ENCODE results near the gene FMN2.

The FMN2 gene

DNA sequence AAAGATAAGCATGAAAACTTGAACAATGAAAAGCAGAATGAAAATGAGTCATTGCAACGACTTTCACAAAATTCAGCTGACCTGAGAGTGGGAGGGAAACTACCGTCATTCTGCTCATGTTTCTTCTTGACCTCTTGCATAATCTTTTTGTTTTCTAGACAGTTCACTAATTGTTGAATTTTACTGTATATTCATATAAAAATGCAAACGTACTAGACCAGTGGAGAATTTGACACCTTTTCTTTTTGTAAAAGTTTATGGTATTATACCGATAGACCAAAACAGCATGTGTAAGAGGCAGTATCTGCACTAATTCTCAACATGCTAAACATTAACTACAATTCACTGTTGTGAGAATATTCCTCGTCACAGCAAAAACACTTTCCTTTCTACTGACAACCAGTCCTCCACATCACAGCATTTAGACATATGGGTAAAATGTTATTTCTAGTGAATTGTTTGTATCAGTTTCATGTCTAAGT is 382.5 kb downstream of the FMN2 start:
- no peak for DNase-seq (ENCODE audit: low read depth in 1 of 2, low spot score in 1 of 2)

DNA sequence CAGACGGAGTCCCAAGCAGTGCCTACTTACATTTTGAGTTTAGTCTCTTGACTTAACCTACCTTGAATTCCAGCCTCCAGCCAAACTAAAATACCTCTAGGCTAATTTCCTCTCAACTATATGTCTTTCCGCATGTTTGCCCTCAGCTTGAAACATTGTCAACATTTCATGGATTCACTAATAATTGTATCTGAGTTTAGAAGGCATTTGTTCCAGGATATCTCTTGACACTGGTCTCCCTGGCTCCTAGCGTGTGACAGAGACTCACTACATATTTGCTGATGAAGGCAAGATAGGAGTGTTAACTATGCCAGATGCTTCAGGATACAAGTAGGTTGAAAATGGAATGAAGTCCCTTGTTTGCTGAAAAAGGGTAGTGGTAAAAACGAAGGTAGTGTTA is 384.1 kb downstream of the FMN2 start:
- DNase-seq (ENCODE audit: low read depth in 1 of 2, low spot score in 1 of 2), result no peak

DNA sequence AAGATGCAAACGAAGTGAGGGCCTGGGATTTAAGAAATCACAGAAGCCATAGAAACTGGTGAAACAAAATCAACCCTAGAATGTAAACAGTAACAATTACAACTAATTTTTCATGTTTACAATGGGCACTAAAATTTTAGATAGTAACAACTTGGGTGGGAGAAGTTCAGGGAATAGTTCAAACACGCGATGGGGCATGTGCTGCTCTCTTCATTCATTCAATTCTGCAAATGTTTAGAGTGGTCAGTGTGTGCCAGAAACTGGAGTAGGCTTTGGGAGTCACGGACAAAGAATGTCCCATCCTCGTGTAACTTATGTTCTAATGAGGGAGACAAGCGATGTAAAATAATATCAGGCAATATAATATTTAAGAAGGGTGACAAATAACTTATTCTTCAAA is 386.9 kb downstream of the FMN2 start:
- no peak for DNase-seq (ENCODE audit: low read depth in 1 of 2, low spot score in 1 of 2)

DNA sequence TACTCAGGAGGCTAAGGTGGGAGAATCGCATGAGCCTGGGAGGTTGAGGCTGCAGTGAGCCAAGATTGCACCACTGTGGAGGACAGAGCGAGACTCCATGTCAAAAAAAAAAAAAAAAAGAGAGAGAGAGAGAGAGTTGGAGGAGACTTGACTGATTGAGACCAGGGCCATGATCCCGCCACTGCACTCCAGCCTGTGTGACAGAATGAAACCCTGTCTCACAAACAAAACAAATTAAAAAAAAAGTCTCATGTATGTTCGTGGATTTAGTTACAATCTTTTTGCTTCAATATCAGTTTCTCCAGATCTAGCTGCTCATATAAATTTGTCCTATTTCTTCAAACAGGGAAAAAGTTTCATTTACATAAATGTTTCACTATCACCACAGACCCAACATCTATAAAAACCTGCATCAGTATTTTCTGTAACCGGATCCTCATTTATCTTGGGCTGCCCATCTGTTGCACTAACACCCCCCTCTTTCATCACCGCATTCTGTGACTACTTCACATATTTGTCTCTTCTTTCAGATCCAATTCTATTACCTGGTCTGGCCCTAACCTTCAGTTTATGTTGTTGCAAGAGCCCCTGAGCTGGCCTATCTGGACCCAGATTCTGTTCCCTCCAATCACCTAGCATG is 393.2 kb downstream of the FMN2 start:
- no peak for DNase-seq (ENCODE audit: low read depth in 1 of 2, low spot score in 1 of 2)

- no peak for DNase-seq (ENCODE audit: low read depth in 1 of 2, low spot score in 1 of 2)
Observed at GRCh38 chr1:240486611-240487010, 394.9 kb downstream of the FMN2 start.

- DNase-seq (ENCODE audit: low read depth in 1 of 2, low spot score in 1 of 2), result no peak
Observed at GRCh38 chr1:240487493-240487892, 395.8 kb downstream of the FMN2 start.

DNA sequence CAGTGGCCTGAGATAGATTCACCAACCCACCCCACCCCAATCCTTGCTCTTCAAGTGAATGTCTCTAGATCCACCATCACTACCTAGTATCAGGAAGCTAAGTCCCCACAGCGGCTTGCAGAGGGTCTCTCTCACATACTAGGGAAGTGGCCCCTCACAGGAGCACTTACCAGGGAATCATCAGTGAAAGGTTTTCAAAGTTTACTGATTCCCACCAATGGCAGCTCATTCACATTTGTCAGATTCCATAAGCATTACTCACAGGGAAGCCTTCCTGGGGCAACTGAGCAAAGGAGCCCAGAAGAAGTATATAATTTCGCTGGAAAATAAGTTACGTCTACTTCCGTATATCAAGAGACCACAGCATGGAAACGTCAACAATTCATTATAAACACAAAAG is 399.5 kb downstream of the FMN2 start:
- no peak for DNase-seq (ENCODE audit: low read depth in 1 of 2, low spot score in 1 of 2)

DNA sequence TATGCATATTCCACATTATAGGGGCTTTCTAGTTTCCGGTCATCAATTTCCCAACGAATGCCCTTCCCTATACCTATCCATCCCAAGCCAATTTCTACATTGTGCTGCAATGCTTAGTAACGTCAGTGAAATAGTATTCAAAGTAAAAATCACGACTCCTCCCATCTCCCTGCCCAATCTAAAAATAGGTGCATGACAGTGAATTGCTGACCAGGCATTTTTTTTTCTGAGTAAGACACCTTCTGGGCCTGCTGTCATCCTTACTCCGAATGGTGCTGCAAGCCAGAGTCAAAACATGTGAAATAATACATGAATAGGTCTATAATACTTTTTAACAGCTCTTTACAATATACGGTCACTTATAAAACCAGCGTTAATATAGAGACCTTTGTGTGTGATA is 400.1 kb downstream of the FMN2 start:
- DNase-seq (ENCODE audit: low read depth in 1 of 2, low spot score in 1 of 2), result no peak

GRCh38 chr1:240492832-240493440 is 401.3 kb downstream of the FMN2 start:
- no peak for DNase-seq (ENCODE audit: low read depth in 1 of 2, low spot score in 1 of 2)

DNA sequence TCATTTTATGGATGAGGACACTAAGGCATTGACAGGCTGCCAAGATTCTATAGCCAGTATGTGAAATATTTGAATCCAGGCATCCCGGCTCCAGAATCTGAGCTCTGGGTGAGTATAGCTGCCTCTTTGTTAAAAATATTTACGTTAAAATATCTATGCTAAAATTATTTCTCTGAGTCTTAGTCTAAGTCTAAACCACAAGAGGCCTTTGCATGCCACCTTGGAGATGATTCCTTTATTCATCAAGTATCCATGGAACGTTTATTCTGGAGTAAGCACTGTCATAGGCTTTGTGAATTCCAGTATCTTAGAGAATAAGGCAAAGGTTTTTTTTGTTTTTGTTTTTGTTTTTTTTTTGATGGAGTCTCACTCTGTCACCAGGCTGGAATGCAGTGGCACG is 403.9 kb downstream of the FMN2 start:
- DNase-seq (ENCODE audit: low read depth in 1 of 2, low spot score in 1 of 2), result no peak

DNA sequence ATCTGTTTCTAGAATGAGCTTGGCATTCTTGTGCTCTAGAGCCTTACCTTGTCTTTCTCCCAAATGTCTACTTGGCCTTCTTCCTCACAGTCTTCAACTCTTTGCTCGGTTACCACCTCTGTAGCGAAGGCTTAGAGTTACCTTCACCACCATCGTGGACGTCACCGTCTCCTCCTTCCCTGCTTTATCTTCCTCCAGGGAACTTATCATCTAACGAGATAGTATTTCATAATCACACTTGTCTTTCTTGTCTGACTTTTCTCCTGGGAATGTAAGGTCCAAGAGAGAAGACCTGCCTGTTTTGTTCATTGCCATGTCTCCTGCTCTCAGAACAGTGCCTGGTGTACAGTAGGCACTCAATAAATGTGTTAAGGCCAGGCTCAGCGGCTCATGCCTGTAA is 404.7 kb downstream of the FMN2 start:
- DNase-seq (ENCODE audit: low read depth in 1 of 2, low spot score in 1 of 2), result no peak

DNA sequence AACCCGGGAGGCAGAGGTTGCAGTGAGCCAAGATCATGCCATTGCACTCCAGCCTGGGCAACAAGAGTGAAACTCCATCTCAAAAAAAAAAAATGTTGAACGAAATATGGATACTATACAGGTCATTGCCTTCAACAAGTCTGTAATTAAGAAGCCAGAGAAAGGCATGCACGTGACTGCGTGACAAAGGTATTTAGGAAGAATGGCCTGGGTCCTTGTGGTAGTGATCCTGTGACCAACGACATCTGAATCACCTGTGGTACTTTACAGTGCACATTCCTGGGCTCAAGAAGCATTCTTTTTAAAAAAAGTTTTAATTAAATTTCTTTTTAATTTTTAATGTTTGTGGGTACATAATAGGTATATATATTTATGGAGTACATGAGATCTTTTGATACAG is 405.3 kb downstream of the FMN2 start:
- DNase-seq (ENCODE audit: low read depth in 1 of 2, low spot score in 1 of 2), result no peak

- no peak for DNase-seq (ENCODE audit: low read depth in 1 of 2, low spot score in 1 of 2)
Observed at GRCh38 chr1:240497908-240498307, 406.2 kb downstream of the FMN2 start.

GRCh38 chr1:240498335-240498734 is 406.7 kb downstream of the FMN2 start:
- DNase-seq (ENCODE audit: low read depth in 1 of 2, low spot score in 1 of 2), result no peak

- no peak for DNase-seq (ENCODE audit: low read depth in 1 of 2, low spot score in 1 of 2)
Observed at GRCh38 chr1:240499012-240499411, 407.3 kb downstream of the FMN2 start.

DNA sequence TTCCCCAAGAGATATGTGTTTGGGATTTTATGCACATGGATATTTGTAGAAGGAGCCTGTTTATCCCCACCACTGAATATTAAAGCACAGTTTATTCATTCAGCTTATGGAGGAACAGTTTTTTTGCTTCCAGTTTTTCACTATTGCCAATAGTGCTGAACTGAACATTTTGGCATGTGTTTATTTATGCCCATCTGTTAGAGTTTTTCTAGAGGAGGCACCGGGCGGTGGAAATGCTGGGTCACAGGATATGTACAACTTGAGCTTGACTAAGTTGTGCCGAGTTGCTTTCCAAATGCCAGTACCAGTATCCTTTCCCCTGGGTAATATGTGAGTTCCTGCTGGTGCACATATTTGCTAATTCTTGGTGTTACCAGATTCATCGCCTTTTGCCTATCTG is 409.0 kb downstream of the FMN2 start:
- no peak for DNase-seq (ENCODE audit: low read depth in 1 of 2, low spot score in 1 of 2)

DNA sequence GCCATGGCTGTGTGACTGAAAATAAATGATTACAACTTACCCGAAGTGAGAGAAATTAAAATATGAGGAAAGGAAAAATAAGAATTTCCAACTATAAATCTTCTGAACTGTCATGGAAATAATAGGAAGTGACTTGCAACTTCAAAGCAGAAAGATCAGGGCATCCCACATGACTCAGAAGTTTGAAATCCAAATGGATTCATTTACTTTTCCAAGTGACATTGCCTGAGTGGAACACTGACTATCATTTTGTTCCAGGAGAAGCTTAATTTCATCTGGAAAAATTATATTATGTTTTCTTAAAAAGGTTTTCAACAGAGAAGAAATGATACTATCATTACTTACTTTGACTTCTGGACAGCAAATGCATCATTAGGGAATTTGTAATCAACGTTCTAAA is 409.4 kb downstream of the FMN2 start:
- DNase-seq (ENCODE audit: low read depth in 1 of 2, low spot score in 1 of 2), result no peak

DNA sequence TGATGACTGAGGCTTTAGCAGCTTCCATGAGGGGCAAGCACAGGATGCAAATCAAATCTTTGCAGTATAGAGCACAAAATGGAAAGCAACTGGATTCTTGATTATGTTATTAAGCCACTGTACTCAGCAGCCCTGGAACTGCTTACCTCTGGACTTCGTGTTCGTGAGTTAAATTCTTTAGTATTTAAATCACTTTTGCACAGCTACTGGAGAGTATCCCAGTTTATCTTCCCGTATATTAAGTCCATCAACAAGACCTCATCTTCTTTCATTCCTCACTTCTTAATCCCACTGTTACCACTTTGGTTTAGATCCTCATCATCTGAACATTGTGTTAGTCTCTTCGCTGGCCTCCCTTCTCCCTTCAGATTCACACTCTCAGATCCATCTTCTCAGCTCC is 411.4 kb downstream of the FMN2 start:
- DNase-seq (ENCODE audit: low read depth in 1 of 2, low spot score in 1 of 2), result no peak

- no peak for DNase-seq (ENCODE audit: low read depth in 1 of 2, low spot score in 1 of 2)
Observed at GRCh38 chr1:240503558-240503957, 411.9 kb downstream of the FMN2 start.

GRCh38 chr1:240506176-240506575 is 414.5 kb downstream of the FMN2 start:
- DNase-seq (ENCODE audit: low read depth in 1 of 2, low spot score in 1 of 2), result no peak

DNA sequence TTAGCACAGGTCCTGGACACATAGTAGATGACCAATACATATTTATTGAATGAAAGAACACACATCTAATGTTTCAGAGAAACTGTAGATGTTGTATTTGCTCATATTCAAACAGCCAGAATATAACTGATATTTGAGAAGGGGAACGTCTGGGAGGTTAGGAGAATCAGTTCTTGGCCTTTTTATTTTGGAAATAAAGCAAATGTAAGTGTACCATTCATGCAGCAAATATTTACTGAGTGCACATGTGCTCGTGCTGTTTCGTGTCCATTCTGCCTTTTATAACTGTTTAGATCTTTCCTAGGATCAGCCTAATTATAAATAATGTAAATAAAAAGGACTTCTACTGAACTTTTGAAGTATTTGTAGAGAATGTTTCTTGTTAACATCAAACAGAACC is 416.5 kb downstream of the FMN2 start:
- DNase-seq (ENCODE audit: low read depth in 1 of 2, low spot score in 1 of 2), result no peak

DNA sequence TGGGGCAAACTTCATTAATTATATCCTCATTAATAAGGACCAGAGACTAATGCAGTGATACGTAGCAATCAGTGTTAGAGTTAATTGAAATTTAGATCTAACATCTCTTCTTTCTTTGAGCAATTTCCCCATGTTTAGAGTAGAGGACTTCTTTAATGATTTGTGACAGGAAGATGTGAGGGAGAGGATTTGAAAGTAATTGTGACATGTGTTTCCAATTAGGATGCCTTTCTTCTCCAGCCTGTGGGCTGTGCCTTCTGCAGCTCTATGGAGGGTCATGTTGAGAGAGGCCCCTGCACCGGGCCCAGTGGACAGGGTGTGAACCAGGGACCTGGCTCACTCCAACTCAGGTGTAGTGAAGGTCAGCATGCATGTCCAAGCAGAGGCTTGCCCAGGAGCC is 417.3 kb downstream of the FMN2 start:
- DNase-seq (ENCODE audit: low read depth in 1 of 2, low spot score in 1 of 2), result no peak

DNA sequence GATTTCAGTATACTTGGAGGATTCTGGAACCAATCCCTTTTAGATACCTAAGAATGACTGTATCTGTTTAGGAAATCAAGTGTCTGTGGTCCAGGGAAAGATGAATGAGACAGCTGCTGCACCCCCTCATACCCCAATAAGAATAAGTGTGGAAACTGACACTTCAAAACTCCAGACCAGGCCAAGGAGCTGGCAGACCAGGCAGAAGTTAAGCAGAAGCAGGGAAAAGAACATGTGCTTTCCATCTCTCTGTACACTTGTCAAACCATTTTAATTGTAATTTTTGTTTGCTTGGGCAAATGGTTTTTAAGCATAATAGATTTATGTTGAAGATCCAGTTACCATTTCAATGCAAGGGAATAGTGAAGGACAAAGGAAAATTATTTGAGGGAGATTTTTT is 420.1 kb downstream of the FMN2 start:
- DNase-seq (ENCODE audit: low read depth in 1 of 2, low spot score in 1 of 2), result no peak

Data from activated CD4-positive, alpha-beta T cell treated with anti-CD3 and anti-CD28 coated beads, Interleukin-2, amount 50 U/mL, for 24 hours (primary cell).